ENCODE data around the gene ALDH1A1.

- TF ChIP-seq CTCF (IDR thresholded peaks at IDR 0.05) (no peak), ZFX (IDR thresholded peaks at IDR 0.05; ENCODE audit: borderline replicate concordance) (no peak)
Observed at GRCh38 chr9:72950875-72951442, 1.9 kb downstream of the ALDH1A1 start.
